ENCODE results near the gene GFOD1. TPM values are rescaled to one million over a fixed set of nuclear protein-coding genes. Genes with fewer than 3 reads are reported as not detected.

The GFOD1 gene
- total RNA-seq, 1 experiment from 2014 or later: 6.1 TPM

GRCh38 chr6:13425943-13426931 is 61.2 kb downstream of the GFOD1 start:
- TF ChIP-seq CTCF (conservative IDR thresholded peaks at IDR 0.05): no peak
- H2BK120ac ChIP-seq (ENCODE audit: low read depth, low read length, poor library complexity, severe bottlenecking): no peak overlapping the region
- H3K23ac ChIP-seq (ENCODE audit: insufficient read length, low read depth, low read length): no peak overlapping the region
- H3K56ac ChIP-seq (ENCODE audit: insufficient read length, low read depth, low read length): no peak overlapping the region
- no peak overlapping the region for H3K4ac ChIP-seq (ENCODE audit: low read depth, low read length)
- H3K4me2 ChIP-seq (ENCODE audit: insufficient read depth, insufficient read length, low read length): no peak overlapping the region
- H4K5ac ChIP-seq (ENCODE audit: insufficient read length, low read depth, low read length): no peak overlapping the region
- peak overlapping the region in 2 of 3 experiments; percentile 61 to 95; a peak in 4 of 7 replicates for H3K27ac Mint-ChIP-seq
- H3K79me2 ChIP-seq (ENCODE audit: insufficient read depth, low read length): no peaks in the 10 kb centered on the region; the same call in 1 of the 2 replicates
- no peak overlapping the region for H2AFZ ChIP-seq (ENCODE audit: low read length)
- no peaks in the 10 kb centered on the region for H3K27me3 Mint-ChIP-seq (ENCODE audit: low read depth)
- H3K23me2 ChIP-seq (ENCODE audit: insufficient read length, low read depth, low read length, poor library complexity, severe bottlenecking): no peaks in the 10 kb centered on the region
- no peak overlapping the region for H3K9ac ChIP-seq (ENCODE audit: extremely low read depth, insufficient read length, low read length)
- H2BK15ac ChIP-seq (ENCODE audit: low read depth, low read length): no peak overlapping the region
- no peak overlapping the region for H3T11ph ChIP-seq (ENCODE audit: low read length)
- WGBS (ENCODE audit: extremely low coverage, insufficient read length, low lambda C conversion rate): no CpG with 5 or more reads among the region's 22 CpGs
- peaks cover 35% of the 10 kb centered on the region; the same call in 1 of the 2 replicates for H3K4me1 ChIP-seq (ENCODE audit: insufficient read depth, low read length)
- no peaks in the 10 kb centered on the region for H3K79me1 ChIP-seq (ENCODE audit: insufficient read depth, low read depth, low read length, poor library complexity, severe bottlenecking)
- no peaks in the 10 kb centered on the region for H4K20me1 ChIP-seq (ENCODE audit: control insufficient read depth, insufficient read depth, insufficient read length)
- no peak overlapping the region for H2BK20ac ChIP-seq (ENCODE audit: low read depth, low read length, poor library complexity, severe bottlenecking)
- H2BK5ac ChIP-seq (ENCODE audit: insufficient read length, low read length): no peak overlapping the region
- H4K8ac ChIP-seq (replicated peaks; ENCODE audit: insufficient read length, low read depth, low read length): no peak overlapping the region
- peak overlapping the region; percentile 78 for H2BK12ac ChIP-seq (ENCODE audit: insufficient read length, low read depth, low read length)
- H3K4me3 Mint-ChIP-seq: no peak overlapping the region
- H4K91ac ChIP-seq (ENCODE audit: insufficient read length, low read depth, low read length): no peak overlapping the region
- H2AK5ac ChIP-seq (ENCODE audit: insufficient read length, low read length): peak overlapping the region; percentile 56
- H3K9me3 Mint-ChIP-seq: no peaks in the 10 kb centered on the region
- DNase-seq: no peak
- H3K36me3 Mint-ChIP-seq (ENCODE audit: insufficient read depth in 1 of 3, low read depth in 3 of 3): no peaks in the 10 kb centered on the region
- H3K4me1 Mint-ChIP-seq: peaks cover 56 to 63% of the 10 kb centered on the region in 2 experiments
- H3K27me3 ChIP-seq (ENCODE audit: insufficient read depth, low read length): no peaks in the 10 kb centered on the region
- H3K27ac ChIP-seq (ENCODE audit: insufficient read length, low read depth, low read length): no peak overlapping the region
- no peaks in the 10 kb centered on the region for H3K9me3 ChIP-seq (ENCODE audit: control insufficient read depth, low read depth, low read length)
- H3K18ac ChIP-seq (ENCODE audit: insufficient read length, low read depth, low read length): peak overlapping the region; percentile 42
- H3K14ac ChIP-seq (ENCODE audit: insufficient read depth, low read length): no peak overlapping the region
